Glutamatergic neuron (in vitro differentiated cells): Measurements from ENCODE around the gene AHDC1. TPM values are rescaled to one million over a fixed set of nuclear protein-coding genes. Genes with fewer than 3 reads are reported as not detected.
A peak's percentile ranks its signal among the peaks of the same experiment; 100 is the strongest.

Source experiments
- DNase-seq: peaks from one replicate; pipeline ENCODE4 v3.0.0; 2022
- H3K27ac Mint-ChIP-seq: one replicate; pipeline ENCODE4 v1.8.0; 2020; ENCODE audit warnings: mild to moderate bottlenecking, mixed read lengths, inconsistent platforms; ENCODE audit not compliant: unreplicated experiment
- H3K27me3 Mint-ChIP-seq: one replicate; pipeline ENCODE4 v1.8.0; 2020; ENCODE audit warnings: mild to moderate bottlenecking, moderate library complexity, mixed read lengths, inconsistent platforms; ENCODE audit not compliant: unreplicated experiment
- H3K36me3 Mint-ChIP-seq: one replicate; pipeline ENCODE4 v1.8.0; 2020; ENCODE audit warnings: mild to moderate bottlenecking, mixed read lengths, inconsistent platforms; ENCODE audit not compliant: unreplicated experiment
- H3K4me1 Mint-ChIP-seq: one replicate; pipeline ENCODE4 v1.8.0; 2020; ENCODE audit warnings: mild to moderate bottlenecking, low read depth, mixed read lengths, inconsistent platforms; ENCODE audit not compliant: unreplicated experiment
- H3K4me3 Mint-ChIP-seq: one replicate; pipeline ENCODE4 v1.8.0; 2020; ENCODE audit warnings: mild to moderate bottlenecking, mixed read lengths, inconsistent platforms; ENCODE audit not compliant: unreplicated experiment
- H3K9me3 Mint-ChIP-seq: one replicate; pipeline ENCODE4 v1.8.0; 2020; ENCODE audit warnings: mild to moderate bottlenecking, moderate library complexity, mixed read lengths, inconsistent platforms; ENCODE audit not compliant: unreplicated experiment
- CTCF ChIP-seq: fragments of 200-600 bp; sonication (generic); IDR thresholded peaks from one replicate; pipeline ENCODE4 v1.5.0; 2021; ENCODE audit not compliant: partially characterized antibody, unreplicated experiment
- total RNA-seq: library from RNA; stranded (reverse); fragmentation: NEBNext Ultra II Directional; extraction: Animal tissue kit (Norgen Biotek cat#: 25700); gene quantifications from one replicate; pipeline ENCODE4 v1.2.1, GENCODE V29; 2021; ENCODE audit not compliant: unreplicated experiment

Gene AHDC1
- total RNA-seq, 1 donor from 2014 or later: 131 TPM

GRCh38 chr1:27564710-27565649 lies 39.0 kb downstream of the AHDC1 start:
- H3K27me3 Mint-ChIP-seq: peaks cover 29% of the 10 kb centered on the region

GRCh38 chr1:27563591-27564471 lies 40.1 kb downstream of the AHDC1 start:
- no peak for TF ChIP-seq CTCF
- H3K4me1 Mint-ChIP-seq: peaks cover 77% of the 10 kb centered on the region
- peaks cover 18% of the 10 kb centered on the region for H3K9me3 Mint-ChIP-seq
- H3K4me3 Mint-ChIP-seq: peak overlapping the region; percentile 42
- peak overlapping the region; percentile 71 for H3K27ac Mint-ChIP-seq
- peaks cover 25% of the 10 kb centered on the region for H3K27me3 Mint-ChIP-seq
- H3K36me3 Mint-ChIP-seq: no peaks in the 10 kb centered on the region
- no peak for DNase-seq

More at GRCh38 chr1:27564710-27565649, 39.0 kb downstream of the AHDC1 start:
- H3K9me3 Mint-ChIP-seq: peaks cover 16% of the 10 kb centered on the region
- no peak for TF ChIP-seq CTCF
- H3K36me3 Mint-ChIP-seq: no peaks in the 10 kb centered on the region
- H3K27ac Mint-ChIP-seq: peak overlapping the region; percentile 28
- peaks cover 79% of the 10 kb centered on the region for H3K4me1 Mint-ChIP-seq
- peak overlapping the region; percentile 42 for H3K4me3 Mint-ChIP-seq
- DNase-seq: no peak

GRCh38 chr1:27563341-27563590 lies 40.7 kb downstream of the AHDC1 start:
- no peak for DNase-seq
- peak overlapping the region; percentile 71 for H3K27ac Mint-ChIP-seq
- H3K9me3 Mint-ChIP-seq: peaks cover 19% of the 10 kb centered on the region
- peaks cover 26% of the 10 kb centered on the region for H3K27me3 Mint-ChIP-seq
- no peaks in the 10 kb centered on the region for H3K36me3 Mint-ChIP-seq
- H3K4me3 Mint-ChIP-seq: peak overlapping the region; percentile 63
- peaks cover 77% of the 10 kb centered on the region for H3K4me1 Mint-ChIP-seq
- TF ChIP-seq CTCF: no peak

GRCh38 chr1:27562534-27563340 lies 41.2 kb downstream of the AHDC1 start:
- peak overlapping the region; percentile 63 for H3K4me3 Mint-ChIP-seq
- H3K36me3 Mint-ChIP-seq: no peaks in the 10 kb centered on the region
- no peak for DNase-seq
- peak overlapping the region; percentile 71 for H3K27ac Mint-ChIP-seq
- TF ChIP-seq CTCF: no peak
- H3K9me3 Mint-ChIP-seq: peaks cover 20% of the 10 kb centered on the region
- peaks cover 28% of the 10 kb centered on the region for H3K27me3 Mint-ChIP-seq
- H3K4me1 Mint-ChIP-seq: peaks cover 73% of the 10 kb centered on the region
